Stimulated activated CD8-positive, alpha-beta memory T cell treated with anti-CD3 and anti-CD28 coated beads, Interleukin-4, amount 100 ng/mL, for 4 hours (primary cell): Measurements from ENCODE around the gene ABLIM1.

Source experiments
- DNase-seq, 2 donors: peaks; one replicate each; pipeline ENCODE4 v3.0.0-alpha.2; 2020; ENCODE audit warnings: low read depth in 2 of 2, low spot score in 1 of 2

ABLIM1 gene

DNA sequence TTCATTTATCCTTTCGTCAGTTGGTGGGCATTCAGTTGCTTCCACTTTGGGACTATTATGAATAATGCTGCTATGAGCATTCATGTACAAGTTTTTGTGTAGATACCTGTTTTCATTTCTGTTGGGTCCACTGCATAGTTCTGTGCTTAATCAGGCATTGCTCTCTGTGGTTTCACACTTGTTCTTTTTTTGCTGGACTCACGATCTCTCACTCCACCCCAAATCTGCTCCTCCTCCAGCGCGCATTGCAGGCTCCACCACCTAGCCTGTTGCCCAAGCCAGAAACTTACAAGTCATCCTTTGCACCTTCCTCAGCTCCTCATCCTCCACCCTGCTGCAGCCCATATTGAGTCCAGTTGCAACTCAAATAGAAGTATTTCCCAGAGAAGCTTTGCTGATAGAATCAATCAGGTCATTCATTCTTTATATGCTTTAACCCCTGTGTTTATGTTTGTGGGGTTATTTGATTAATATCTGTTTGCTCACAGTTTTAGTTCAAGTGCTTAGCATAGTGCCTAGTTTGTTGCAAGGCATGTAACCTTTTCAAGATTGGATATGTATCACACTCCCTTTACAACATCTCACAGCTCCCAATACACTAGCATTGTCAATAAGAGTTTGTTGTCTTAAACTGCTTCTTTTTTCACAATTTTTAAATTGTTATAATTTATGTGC is 237.1 kb downstream of the ABLIM1 start:
- DNase-seq = no peak

DNA sequence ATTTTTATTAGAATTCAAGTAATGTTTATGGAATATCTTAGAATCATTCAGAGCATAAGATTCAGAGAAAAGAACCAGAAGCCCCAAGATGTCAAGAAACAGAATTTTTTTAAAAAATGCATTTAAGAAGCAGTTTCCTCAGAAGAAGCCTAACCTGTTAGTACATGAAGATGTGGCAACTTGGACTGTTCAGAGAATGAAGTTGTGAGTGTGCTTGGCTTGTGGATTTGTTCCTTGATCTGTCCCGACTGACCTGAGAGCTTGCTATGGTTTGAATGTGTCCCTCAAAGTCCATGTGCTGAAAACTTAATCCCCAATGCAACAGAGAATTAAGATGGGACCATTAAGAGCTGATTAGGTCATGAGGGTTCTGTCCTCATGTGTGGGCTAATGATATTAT is 240.0 kb downstream of the ABLIM1 start:
- DNase-seq = no peak

DNA sequence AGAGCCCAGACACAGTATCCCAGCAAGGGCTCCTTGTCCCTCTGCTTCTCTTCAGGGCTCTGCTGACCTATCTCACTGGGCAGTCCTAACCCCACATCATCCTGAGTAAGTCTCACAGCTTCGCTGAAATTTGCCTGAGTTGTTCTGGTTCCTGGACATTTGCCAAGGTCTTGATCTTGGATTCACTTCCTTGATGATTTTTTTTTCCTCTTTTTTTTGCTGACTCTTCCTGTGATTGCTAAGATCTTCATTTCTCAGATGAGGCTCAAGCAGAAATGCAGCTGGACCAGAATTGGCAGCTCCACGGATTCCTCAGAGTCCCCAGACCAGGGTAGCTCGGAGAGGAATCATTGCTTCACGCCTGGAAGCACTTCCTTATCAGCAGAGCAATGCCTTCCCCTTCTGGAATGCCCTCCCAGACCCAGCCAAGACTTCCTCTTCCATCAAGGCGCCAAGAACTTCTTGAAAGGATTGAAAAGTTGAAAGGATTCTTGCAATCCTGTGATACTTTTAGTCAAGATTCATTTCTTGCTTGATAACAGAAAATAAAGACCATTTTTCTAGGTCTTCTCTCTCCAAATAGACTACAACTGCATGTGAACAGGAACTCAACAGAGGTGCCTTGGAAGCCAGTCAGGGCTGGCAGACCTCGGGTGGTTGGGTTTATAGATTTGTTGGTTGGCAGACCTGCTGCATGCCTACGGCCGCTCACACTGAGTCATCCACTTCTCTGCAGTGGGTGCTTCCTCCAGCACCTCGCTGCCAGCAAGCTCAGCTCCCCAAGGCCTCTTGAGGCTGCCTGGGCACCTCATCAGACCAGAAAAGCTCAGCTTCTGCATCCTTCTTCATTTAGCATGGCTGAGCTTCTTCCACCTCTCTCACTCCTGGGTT is 244.9 kb downstream of the ABLIM1 start:
- DNase-seq = no peak

DNA sequence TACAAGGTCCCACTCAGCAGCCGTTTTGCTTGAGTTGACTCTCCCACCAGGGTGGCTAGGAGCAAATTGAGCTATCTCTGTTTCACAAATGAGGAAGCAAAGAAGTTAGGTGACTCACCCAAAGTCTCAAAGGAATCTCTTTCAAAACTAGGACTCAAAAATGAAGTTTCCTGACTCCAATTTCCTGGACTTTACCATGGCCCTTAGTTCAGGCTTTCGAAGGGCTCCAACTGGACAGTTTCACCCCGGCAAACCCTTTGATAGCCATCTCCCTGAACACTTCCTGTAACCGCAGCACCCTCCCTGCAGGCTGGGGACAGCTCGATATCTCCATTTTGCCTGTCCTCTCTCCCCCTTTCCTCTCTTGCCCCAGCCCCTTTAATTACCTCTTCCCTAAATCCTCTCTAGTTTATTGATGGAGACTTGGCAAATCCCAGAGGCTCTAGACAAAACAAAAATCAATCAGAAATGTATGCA is 249.1 kb downstream of the ABLIM1 start:
- DNase-seq = no peak

DNA sequence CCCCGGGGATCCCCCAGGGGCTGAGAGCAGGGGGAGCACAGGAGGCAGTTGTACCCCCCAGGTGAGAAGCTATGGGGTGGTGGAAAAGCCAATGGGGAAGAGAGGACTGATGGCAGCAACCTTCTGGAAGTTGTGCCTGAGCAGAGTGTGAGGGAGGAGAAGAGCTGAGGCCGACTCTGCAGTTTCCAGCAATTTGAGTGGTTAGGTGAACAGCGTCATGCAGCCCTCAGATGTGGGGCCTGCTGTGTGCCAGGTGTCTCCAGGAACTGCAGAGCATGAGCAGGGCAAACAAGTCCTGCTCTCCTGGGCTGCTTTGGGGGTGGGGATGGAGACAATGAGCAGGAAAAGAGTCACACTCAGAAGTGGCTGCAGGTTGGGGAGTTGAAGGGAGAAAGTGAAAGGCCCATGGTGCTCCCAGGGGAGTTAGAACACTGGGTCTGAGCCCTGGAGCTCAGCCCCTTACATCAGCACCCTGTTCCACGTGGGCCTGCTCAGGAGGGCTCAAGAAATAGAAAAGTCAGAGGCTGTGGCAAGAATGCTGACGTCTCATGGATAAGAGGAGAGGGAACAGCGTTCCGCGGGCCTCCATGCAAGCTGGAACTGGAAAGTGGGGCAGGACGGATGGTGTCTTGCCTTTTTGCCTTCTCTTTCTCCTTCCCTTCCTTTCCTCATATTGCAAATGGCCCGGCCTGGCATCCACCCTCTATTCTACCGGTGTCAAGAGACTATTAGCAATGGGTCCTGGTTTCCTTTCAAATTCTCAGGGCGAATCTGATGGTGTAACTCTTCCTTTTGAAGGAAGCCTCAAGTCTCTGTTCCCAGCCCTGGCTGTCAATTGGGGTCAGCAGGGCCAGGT is 249.7 kb downstream of the ABLIM1 start:
- DNase-seq = no peak

DNA sequence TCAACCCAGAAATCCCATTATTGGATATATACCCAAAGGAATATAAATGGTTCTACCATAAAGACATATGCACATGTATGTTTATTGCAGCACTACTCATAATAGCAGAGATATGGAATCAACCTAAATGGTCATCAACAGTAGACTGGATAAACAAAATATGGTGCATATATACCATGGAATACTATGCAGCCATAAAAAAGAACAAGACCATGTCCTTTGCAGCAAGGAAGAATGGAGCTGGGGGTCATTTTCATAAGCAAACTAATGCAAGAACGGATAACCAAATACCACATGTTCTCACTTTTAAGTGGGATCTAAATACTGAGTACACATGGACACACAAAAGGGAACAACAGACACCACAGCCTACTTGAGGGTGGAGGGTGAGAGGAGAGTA is 251.6 kb downstream of the ABLIM1 start:
- no peak for DNase-seq

DNA sequence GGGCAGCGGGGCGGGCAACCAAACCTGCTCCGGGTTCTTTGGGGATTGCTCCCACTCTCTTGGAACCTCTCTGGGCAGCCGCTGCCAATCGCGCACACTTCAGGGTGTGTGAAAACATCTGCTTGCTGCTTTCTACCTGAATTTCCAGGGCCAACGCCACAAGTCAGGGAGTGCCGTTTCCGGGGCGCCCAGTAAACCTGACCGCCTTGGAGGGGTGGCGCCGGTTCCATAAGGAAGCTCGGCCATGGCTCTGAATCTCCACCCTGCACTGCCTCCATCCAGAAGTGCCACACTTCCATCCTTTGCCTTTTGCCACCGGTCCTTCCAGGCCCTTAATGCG is 253.1 kb downstream of the ABLIM1 start:
- DNase-seq = no peak

DNA sequence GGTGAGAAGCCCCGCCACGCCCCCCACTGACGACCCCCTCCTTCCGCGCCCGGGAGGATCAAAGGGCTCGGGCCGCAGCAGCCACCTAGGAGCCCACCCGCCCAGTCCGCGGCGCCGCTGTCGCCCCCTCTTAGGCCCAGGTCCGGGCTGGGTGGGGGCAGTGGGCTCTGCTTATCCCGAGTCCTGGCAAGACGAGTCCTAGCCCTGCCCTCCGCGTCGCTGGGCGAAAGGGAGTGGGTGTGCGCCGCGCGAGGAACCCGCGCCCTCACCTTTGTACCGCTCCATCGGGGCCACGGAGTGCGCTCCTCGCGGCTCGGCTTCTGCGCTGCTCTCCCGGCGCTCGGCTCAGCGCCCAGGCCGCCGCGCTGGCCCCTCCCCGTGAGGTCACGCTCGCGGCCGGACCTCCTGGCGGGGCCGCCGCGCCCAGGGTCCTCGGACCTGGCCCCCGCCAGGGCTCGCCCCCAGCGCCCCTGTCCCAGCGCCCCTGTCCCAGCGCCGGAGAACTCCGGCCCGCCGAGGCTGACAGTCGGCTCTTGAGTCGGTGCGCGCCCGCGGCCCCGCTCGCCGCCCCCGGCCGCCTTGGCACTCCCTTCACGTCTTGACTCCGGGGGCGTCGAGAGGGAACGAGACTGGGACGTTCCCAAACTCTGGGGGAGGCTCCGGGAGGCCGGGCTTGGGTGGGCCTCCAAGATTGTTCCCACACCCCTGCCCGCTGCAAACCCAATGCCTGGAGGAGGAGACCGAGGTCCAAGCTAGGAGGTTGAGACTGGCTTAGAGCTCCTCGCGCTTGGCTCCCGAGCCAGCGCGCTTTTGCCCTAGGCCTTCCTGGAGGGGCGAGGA is 253.7 kb downstream of the ABLIM1 start, which contains the start of gene AFAP1L2:
TSS of gene AFAP1L2 (minus strand) at position 332 of the 840 bp plus-strand sequence. CDS start at position 285, 47 bp downstream.
- DNase-seq = no peak

DNA sequence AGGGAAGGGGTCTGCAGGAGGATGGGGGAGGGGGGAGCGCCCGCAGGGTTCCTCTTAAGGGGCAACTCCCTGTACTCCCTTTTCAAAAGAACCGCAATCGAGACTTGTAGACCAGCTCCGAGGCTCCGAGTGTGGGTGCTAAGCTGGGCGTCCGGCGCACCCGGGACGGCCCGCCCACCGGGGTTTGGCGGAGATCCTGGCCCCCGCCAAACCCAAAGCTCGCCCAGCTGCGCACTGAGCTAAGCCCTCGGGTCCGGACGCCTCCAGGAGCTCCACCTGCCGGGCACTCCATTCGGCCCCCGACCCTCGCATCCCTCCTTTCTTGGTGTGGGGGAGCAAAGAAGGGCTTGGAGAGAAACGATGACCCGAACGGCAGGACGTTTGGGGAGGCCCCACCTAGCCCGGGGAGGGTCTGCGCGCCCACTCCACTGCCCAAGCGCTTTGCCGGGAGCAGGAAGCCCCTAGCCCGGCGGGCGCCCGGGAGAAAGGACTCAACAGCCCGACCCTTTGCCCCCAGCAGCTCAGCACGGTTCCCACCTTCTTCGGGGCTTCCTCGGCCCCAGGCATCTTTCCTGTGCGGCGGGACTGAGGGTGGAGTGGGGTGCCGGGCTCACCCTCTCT is 254.4 kb downstream of the ABLIM1 start:
- DNase-seq = no peak

DNA sequence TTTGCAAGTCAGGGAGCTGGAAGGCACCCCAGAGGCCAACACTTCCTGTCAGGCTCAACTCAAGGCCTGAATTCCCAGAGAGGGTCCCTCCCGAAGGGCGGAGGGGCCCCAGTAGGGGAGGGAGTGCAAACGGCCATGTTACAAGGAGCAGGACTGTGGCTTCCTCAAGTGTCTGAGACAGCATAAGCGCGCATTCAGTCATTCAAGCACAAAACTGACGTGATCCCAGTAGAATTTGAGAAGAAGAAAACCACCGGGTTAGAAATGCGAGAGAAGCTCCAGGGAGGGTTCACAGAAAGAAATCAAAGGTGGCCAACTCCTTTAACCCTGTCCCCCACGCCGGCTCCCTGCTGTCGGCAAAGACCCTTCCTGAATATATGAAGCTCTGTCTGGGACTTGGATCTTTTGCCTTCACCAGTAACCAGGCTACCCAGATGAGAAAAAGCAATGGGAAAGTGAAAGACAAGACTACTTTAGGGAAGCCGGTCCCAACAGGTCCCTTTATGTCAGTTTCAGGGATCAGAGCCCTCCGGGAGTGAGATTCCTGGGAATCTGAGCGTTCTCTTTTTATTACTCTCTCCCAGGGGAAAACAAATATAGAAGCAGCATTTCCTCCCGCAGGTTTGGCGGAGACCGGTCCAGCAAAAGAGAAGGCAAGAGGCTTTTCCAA is 255.1 kb downstream of the ABLIM1 start:
- DNase-seq = no peak

DNA sequence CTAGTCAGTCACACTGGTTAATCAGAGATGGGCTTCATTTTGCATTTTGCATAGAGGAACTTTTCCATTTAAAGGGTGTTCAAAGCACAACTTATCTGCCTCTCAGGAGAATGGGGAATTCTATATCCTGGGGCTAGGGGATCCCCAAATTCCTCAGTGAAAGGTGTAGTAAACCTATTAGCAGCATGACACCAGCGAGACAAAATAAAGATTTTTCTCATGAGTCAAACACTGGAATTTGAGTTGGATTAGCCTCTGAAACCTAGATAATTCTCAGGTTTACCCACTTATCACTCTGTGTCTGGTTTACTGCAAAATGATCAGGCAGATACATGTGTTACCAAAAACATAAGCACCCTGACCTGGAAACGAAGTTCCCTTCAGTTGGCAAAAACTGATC is 255.8 kb downstream of the ABLIM1 start:
- no peak for DNase-seq

DNA sequence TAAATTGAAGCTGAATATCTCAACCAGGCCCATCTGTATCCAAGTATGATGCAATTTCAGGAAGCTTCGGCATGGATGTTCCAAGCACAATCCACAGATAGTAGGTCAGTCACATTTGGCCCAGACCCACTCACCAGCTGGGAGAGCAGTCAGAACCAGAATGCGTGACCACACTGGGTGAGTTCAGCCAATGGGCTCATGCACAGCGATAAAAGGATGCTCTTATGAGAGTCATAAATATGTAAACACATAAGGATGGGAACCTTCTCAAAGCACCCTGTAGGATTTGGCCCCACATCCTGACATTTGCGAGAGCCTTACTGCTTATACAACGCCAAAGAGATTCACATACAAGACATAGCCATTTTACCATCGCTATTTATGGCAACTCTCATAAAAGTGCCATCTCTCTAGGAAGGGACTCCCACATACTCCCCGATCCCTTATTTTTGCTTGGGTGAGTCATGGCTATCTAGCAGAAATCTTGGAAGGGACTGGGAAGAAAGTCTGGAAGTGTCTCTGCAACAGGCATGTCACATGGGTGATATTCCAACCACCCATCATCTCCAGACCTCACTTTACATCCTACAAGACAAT is 256.8 kb downstream of the ABLIM1 start:
- DNase-seq = no peak

DNA sequence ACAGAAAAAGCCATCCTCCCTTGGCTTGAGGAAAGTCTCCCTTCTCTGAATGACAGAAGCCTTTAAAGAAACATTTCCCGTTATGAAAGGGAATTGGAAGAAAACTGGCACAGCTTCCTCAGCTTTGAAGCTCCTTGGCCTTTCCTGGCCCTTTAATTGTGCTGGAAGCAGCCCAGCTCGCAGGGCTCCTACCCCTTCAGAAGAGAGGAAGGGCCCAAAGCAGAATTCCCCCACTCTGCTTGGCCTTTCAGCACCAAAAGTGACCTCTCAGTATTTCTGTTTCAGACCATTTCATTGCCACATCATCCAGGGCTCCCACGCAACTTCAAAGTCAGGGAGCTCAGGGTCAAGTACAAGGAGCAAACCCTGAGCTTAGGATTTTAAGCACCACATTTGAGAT is 258.0 kb downstream of the ABLIM1 start:
- DNase-seq = no peak

DNA sequence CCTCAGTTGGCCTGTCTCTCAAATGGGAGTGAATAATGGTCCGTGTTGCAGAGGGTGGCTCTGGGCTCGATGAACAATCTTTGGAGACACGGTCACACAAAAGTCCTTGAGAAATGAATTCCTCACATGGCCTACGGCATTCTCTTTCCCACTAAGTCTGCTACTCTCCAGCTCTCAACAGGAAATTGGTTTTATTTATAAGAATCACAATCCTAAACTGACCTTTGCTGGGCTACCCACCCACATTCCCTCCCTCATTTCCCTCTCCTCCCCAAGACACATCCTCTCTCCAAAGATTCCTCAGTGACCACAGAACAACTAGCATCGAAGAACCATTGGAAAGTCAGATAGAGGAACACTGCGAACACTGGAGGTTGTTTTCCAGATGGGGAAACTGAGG is 258.5 kb downstream of the ABLIM1 start:
- no peak for DNase-seq

DNA sequence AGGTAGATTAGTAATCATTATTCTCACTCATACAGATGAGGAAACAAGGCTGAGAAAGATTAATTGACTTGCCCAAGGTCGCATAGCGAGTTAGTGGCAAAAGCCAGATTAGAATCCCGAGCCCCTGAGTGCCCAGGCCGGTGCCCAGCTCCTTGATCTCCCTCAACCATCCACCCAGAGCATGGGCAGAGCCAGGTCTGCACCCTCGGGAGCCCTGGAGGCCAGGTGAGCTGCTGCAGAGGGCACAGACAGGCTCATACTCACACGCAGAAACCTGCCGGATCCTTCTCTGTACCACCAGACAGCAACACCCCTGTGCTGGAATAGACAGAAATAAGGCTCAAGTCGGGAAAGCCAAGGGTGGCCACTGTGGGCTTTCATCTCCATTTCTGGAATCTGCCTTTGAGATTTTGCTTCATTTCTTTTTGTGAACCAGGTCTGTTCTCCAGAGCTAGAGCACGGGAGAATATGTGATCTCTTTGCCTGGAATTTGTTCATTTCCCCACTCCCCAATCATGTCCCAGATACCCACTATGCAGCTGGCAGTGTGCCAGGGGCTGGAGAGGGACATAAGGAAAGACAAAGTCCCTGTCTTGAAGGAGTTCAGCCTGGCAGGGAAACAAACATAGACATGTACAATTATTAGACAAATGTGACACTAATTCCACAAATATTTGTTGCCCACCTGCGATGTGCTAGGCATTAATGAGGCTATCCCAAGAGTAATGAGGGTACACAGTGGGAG is 259.3 kb downstream of the ABLIM1 start:
- no peak for DNase-seq

DNA sequence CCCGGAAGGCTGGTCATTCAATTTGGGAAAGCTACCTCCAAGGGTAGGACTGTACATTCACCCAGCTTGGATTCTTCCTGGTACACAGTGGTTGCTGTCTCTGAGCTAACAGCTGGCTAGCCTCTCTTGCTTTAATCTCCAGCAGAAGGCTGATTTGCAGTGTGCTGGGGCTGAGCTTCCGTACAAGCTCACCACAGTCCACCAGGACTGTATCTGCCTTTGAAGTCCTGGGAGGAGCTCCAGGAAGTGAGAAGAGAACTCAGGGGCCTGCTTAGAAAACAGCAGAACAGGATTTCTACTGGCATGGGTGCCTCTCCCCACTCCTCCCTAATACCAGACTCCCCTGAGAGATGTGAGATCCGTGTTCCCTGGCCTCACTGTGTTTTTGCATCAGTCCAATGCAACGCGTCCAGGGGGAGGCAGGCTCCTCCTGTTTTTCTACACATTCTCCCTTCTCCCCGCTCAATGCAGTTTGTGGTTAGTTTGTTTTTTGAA is 260.4 kb downstream of the ABLIM1 start:
- no peak for DNase-seq

DNA sequence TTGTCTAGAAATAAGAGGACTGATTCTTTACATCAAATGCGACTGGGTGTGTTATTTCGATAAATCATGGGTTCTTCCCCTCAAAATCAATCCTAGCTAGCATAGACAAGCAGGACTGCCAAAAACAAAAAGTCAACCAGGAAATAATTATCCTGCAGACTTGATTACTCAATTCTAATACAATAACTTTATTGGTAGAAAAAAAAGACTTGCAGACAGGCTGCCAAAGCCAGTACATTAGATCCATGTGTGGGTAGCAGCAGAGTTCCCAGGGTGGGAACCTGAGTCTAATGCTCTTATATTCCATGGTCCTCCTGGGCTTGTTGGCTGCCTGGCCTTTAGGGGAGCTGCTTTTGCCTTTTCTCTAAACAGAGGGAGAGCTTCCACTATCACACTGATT is 261.6 kb downstream of the ABLIM1 start:
- DNase-seq = no peak

DNA sequence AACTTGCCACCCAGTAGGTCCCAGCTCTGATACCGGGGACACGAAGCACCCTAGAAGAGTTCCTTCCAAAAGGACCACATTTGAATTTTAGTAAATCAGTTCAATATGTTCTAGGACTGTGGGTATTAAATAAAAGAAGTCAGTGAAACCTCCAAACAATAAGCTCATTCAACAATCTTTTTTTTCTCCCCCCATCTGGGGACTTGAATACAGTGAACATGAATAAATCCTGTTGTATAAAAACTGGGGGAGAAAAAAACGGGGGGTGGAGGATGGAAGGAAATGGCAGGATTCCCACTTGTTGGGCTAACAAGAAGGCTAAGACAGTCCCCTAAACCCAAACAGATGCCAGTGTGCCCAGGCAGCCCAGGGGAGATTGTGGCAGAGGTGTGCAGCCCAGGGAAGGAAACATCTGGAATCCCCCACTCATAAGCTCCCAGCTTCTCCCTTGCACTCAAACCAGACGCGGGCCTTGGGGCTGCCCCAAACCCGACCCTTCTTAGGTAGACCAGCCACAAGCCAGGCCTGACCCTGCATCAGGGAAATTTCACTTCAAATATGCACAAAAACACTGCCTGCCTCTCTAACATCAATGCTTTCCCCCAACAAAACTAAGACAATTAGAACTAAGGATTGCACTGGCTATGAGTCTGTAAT is 262.6 kb downstream of the ABLIM1 start:
- no peak for DNase-seq
